Stimulated activated CD4-positive, alpha-beta T cell treated with anti-CD3 and anti-CD28 coated beads, Interleukin-4, amount 100 ng/mL, for 48 hours (primary cell): ENCODE results near the gene C14orf119.

Source experiments
- DNase-seq, 2 donors: peaks; one replicate each; pipeline ENCODE4 v3.0.0-alpha.2; 2020; ENCODE audit warnings: low read depth in 2 of 2

C14orf119 gene

GRCh38 chr14:23149745-23150144, 54.4 kb downstream of the C14orf119 start:
- no peak for DNase-seq
